Transverse colon (tissue), 4 donors: Measurements from ENCODE around the gene HECW1. TPM values are rescaled to one million over a fixed set of nuclear protein-coding genes. Genes with fewer than 3 reads are reported as not detected.

Experiments
- DNase-seq: peaks from one replicate; pipeline ENCODE4 v3.0.0-alpha.2; 2019
- H3K27ac ChIP-seq, 4 donors: fragments of 200-600 bp; sonication (generic); 2 replicates each; pipeline ENCODE4 v1.5.1; 2016 to 2018; ENCODE audit warnings: inconsistent platforms in 4 of 4
- H3K27me3 ChIP-seq: fragments of 200-600 bp; sonication (generic); 2 replicates; pipeline ENCODE4 v1.5.1; 2017; ENCODE audit warnings: inconsistent platforms
- H3K36me3 ChIP-seq, 4 donors: fragments of 200-600 bp; sonication (generic); 2 replicates each; pipeline ENCODE4 v1.5.1; 2017 to 2019; ENCODE audit warnings: inconsistent platforms in 4 of 4
- H3K4me1 ChIP-seq, 4 donors: fragments of 200-600 bp; sonication (generic); 2 replicates each; pipeline ENCODE4 v1.5.1; 2017 to 2020; ENCODE audit warnings: inconsistent platforms in 4 of 4
- H3K4me3 ChIP-seq, 4 donors: fragments of 200-600 bp; sonication (generic); 1 replicate in 1 of 4; 2 replicates in 3 of 4; pipeline versions ENCODE4 v1.5.1 to v1.6.1; 2017 to 2019; ENCODE audit warnings: inconsistent platforms in 4 of 4
- H3K9me3 ChIP-seq, 2 donors: fragments of 200-600 bp; sonication (generic); 2 replicates each; pipeline ENCODE4 v1.5.1; 2017 to 2019; ENCODE audit warnings: inconsistent platforms in 2 of 2
- EP300 ChIP-seq: sonication (generic); formaldehyde crosslinking; IDR thresholded peaks from one replicate; pipeline ENCODE4 v1.6.1; 2017; ENCODE audit warnings: antibody characterized with exemption, low read depth
- POLR2A ChIP-seq: fragments of 450-650 bp; IDR thresholded peaks from one replicate; pipeline ENCODE4 v1.6.1; 2016; ENCODE audit warnings: antibody characterized with exemption, mild to moderate bottlenecking, moderate library complexity
- POLR2AphosphoS5 ChIP-seq, 3 donors: sonication (generic); formaldehyde crosslinking; IDR thresholded peaks; one replicate each; pipeline ENCODE4 v1.6.1; 2016; ENCODE audit warnings: antibody characterized with exemption in 3 of 3
- whole genome bisulfite sequencing, 2 donors: methylation state at CpG; one replicate each; pipeline ENCODE4 v1.1.5; 2018; ENCODE audit warnings: low coverage in 1 of 2; 5-methylcytosine and 5-hydroxymethylcytosine counted together
- in situ Hi-C, 4 donors: fragments of 200-750 bp; cut with MboI; loops; one replicate each; pipeline versions ENCODE4 v1.15.0 to v1.15.1; 2017; ENCODE audit warnings: low sequenced_read_pairs in 3 of 4, low pct_ligation_motif_present in 1 of 4, low pct_unique_long_range_greater_than_20kb in 1 of 4
- intact Hi-C: fragments of 100-400 bp; cut with DNase I; formaldehyde crosslinking; loops from one replicate; pipeline ENCODE4 v1.15.1; 2023; ENCODE audit warnings: low total_unique reads
- total RNA-seq, 4 donors: library from RNA; depleted of rRNA; stranded (reverse); fragments of >200 nt; gene quantifications; one replicate each; pipeline ENCODE4 v1.1.0, GENCODE V29; 2016
- TF ChIP-seq, protein P1 (sequence below), 5 experiments: fragments of 200-600 bp in 3 of 5; fragments of 450-650 bp in 2 of 5; sonication (generic) in 3 of 5; IDR thresholded peaks; 1 replicate in 2 of 5; 2 replicates in 3 of 5; pipeline ENCODE4 v1.5.1; 2016 to 2017; ENCODE audit warnings: antibody characterized with exemption in 5 of 5, inconsistent platforms in 3 of 5, mild to moderate bottlenecking in 2 of 5, moderate library complexity in 1 of 5

The HECW1 gene
- total RNA-seq, 4 donors from 2014 or later: 1.1 to 1.4 TPM; not detected in 2

DNA sequence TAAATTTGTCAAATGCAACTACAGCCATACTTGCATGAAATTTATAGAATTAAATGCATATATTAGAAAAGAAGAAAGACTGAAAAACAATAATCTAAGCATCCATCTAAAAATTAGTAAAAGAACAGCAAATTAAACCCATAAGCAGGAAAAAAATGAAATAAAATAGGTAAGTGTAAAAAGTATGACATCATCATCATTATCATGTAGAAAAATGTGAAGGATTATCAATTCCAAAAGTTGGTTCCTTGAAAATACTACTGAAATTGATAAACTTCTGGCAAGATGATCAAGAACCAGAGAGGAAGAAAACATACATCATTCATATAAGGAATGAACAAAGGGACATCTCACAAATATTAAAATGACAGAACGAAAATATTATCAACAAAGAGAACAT, 19.6 kb upstream of the HECW1 start:
- intact Hi-C loops: no loop called here
- Histone ChIP-seq H3K9me3 (no peaks in the 10 kb centered on the region), H3K36me3 (no peaks in the 10 kb centered on the region), H3K27ac (no peak overlapping the region), H3K4me1 (no peaks in the 10 kb centered on the region), H3K27me3 (no peaks in the 10 kb centered on the region), H3K4me3 (no peak overlapping the region)
- WGBS, 2 donors: 56 to 67% methylated on average over 1 of the region's 1 CpG
- TF ChIP-seq POLR2AphosphoS5 (IDR thresholded peaks at IDR 0.05) (no peak), POLR2A (no peak), EP300 (no peak)
- TF ChIP-seq, protein P1, sequence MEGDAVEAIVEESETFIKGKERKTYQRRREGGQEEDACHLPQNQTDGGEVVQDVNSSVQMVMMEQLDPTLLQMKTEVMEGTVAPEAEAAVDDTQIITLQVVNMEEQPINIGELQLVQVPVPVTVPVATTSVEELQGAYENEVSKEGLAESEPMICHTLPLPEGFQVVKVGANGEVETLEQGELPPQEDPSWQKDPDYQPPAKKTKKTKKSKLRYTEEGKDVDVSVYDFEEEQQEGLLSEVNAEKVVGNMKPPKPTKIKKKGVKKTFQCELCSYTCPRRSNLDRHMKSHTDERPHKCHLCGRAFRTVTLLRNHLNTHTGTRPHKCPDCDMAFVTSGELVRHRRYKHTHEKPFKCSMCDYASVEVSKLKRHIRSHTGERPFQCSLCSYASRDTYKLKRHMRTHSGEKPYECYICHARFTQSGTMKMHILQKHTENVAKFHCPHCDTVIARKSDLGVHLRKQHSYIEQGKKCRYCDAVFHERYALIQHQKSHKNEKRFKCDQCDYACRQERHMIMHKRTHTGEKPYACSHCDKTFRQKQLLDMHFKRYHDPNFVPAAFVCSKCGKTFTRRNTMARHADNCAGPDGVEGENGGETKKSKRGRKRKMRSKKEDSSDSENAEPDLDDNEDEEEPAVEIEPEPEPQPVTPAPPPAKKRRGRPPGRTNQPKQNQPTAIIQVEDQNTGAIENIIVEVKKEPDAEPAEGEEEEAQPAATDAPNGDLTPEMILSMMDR (IDR thresholded peaks at IDR 0.05): no peak
- no peak for DNase-seq
- in situ Hi-C loops: no loop called here

DNA sequence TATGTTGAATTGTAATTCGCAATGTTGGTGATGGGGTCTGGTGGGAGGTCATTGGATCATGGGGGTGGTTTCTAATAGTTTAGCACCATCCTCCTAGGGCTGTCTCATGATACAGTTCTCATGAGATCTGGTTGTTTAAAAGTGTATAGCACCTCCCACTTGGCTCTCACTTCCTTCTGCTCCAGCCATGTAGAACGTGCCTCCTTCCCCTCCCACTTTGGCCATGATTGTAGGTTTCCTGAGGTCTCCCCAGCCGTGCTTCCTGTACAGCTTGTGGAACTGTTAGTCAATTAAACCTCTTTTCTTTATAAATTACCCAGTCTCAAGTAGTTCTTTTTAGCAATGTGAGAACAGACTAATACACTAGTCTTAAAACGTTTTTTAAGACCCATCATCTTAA, 15.6 kb upstream of the HECW1 start:
- Histone ChIP-seq H3K27me3 (no peaks in the 10 kb centered on the region), H3K4me3 (no peak overlapping the region), H3K27ac (no peak overlapping the region), H3K9me3 (no peaks in the 10 kb centered on the region), H3K36me3 (no peaks in the 10 kb centered on the region), H3K4me1 (no peaks in the 10 kb centered on the region)
- intact Hi-C loops (no loop called here), in situ Hi-C loops (no loop called here)
- WGBS, 2 donors: 48 to 56% methylated on average over 4 of the region's 4 CpGs
- TF ChIP-seq POLR2A: no peak
- TF ChIP-seq, protein P1 (IDR thresholded peaks at IDR 0.05): no peak
- TF ChIP-seq EP300: no peak
- no peak for DNase-seq

DNA sequence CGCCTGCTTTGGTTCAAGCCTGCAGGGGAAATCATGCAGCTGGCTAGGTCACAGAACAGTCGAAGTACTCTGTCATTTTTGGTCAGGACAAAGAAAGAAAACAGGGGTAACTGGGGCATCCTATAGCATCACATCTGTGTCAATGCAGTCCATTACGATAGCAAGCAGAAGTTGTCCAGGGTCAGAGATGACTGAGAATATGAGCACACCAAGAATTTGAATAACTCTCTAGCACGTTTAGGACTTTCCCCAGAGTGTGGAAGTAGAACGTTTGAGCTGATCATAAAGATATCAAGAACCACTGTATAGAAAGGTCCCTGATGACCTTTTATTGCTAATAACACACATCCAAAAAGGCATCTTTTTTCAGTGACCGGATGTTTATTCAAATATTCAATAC, 12.7 kb upstream of the HECW1 start:
- no peak for DNase-seq
- Histone ChIP-seq H3K27ac (no peak overlapping the region), H3K4me3 (no peak overlapping the region), H3K27me3 (no peaks in the 10 kb centered on the region), H3K9me3 (no peaks in the 10 kb centered on the region), H3K36me3 (no peaks in the 10 kb centered on the region), H3K4me1 (no peaks in the 10 kb centered on the region)
- WGBS, 2 donors: 35 to 60% methylated on average over 3 to 6 of the region's 6 CpGs
- in situ Hi-C loops (no loop called here), intact Hi-C loops (no loop called here)
- no peak for TF ChIP-seq POLR2AphosphoS5 (IDR thresholded peaks at IDR 0.05)
- TF ChIP-seq, protein P1 (IDR thresholded peaks at IDR 0.05): no peak
- no peak for TF ChIP-seq POLR2A
- TF ChIP-seq EP300: no peak

DNA sequence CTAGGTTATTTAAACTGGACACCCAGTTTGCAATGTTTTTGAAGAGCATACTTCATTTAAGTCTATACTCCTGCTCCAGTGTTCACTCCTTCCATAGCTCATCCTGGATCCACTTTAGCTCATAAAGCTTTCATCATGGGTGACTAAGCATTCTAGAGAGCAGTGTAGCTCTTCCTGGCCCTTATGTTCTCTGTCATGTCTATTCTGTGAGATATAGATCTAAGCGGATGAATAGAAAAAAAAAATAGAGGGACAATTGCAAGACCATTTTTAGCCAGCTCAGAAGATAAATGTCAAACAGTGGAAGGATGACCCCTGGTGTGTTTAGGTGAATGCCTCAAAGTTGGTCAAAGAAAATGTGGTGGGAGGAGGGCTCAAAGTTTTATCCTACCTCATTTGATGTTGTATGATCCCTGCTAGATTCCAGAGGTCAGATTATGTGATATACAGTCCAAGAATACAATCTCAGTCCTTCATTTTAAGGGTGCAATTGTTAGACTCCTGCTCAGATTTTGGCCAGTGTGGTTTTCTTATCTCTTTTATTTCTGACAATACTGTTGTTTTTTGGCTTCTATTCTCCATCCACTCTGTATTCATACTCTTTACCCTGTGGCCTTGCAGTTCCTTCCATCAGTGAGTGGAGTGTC, 7.5 kb upstream of the HECW1 start:
- WGBS, 2 donors: 50 to 77% methylated on average over 1 of the region's 1 CpG
- H3K27me3 ChIP-seq: peaks cover 16% of the 10 kb centered on the region
- intact Hi-C loops: no loop called here
- H3K4me1 ChIP-seq: no peaks in the 10 kb centered on the region
- H3K27ac ChIP-seq: no peak overlapping the region
- no peak overlapping the region for H3K4me3 ChIP-seq
- in situ Hi-C loops: no loop called here
- no peak for DNase-seq
- H3K36me3 ChIP-seq: no peaks in the 10 kb centered on the region
- TF ChIP-seq POLR2AphosphoS5 (IDR thresholded peaks at IDR 0.05) (no peak), POLR2A (no peak), EP300 (no peak)
- TF ChIP-seq, protein P1 (IDR thresholded peaks at IDR 0.05): no peak
- no peaks in the 10 kb centered on the region for H3K9me3 ChIP-seq
